DOHH2 (cell line): ENCODE measurements around the gene YWHAH.

ENCODE experiments used
- CTCF ChIP-seq: fragments of 200-600 bp; sonication (generic); IDR thresholded peaks from one replicate; pipeline ENCODE4 v1.5.1; 2014; ENCODE audit warnings: antibody characterized with exemption, mild to moderate bottlenecking, low read depth, low read length; ENCODE audit not compliant: poor library complexity, severe bottlenecking
- EZH2phosphoT487 ChIP-seq: fragments of 200-600 bp; sonication (generic); IDR thresholded peaks from 2 replicates; pipeline ENCODE4 v1.6.1; 2017; ENCODE audit warnings: borderline replicate concordance, mild to moderate bottlenecking, antibody characterized with exemption, low read length, moderate library complexity, mixed read lengths

- no peak for TF ChIP-seq CTCF
- TF ChIP-seq EZH2phosphoT487 = no peak
These were observed 7.7 kb downstream of the YWHAH start for GRCh38 chr22:31952094-31952401.
